GM08714 (cell line): ENCODE data around the gene SLC34A1.
"Not testable (repeated sequence)": the region's sequence is repeated elsewhere in the genome, so short reads cannot be mapped to it uniquely, and the experiment has no call there.

Source experiments
- H3K4me3 ChIP-seq: fragments of 200-500 bp; sonication (Bioruptor generic); 2 replicates; pipeline ENCODE4 v1.5.1; 2014; ENCODE audit warnings: mild to moderate bottlenecking, low read length, inconsistent platforms
- ZNF274 ChIP-seq: IDR thresholded peaks from 2 replicates; pipeline ENCODE4 v1.6.1; 2012; ENCODE audit warnings: mild to moderate bottlenecking, low read depth, low read length

The SLC34A1 gene

DNA sequence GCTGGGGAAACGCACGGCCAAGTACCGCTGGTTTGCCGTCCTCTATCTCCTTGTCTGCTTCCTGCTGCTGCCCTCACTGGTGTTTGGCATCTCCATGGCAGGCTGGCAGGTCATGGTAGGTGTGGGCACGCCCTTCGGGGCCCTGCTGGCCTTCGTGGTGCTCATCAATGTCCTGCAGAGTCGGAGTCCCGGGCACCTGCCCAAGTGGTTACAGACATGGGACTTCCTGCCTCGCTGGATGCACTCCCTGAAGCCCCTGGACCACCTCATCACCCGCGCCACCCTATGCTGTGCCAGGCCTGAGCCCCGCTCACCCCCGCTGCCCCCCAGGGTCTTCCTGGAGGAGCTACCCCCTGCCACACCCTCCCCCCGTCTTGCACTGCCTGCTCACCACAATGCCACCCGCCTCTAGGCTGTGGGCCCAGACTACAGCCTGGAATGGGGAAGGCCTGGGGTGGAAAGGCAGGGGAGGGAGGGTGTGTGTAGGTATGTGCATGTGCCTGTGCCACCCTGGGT is 13.7 kb downstream of the SLC34A1 start:
- TF ChIP-seq ZNF274, result no peak

DNA sequence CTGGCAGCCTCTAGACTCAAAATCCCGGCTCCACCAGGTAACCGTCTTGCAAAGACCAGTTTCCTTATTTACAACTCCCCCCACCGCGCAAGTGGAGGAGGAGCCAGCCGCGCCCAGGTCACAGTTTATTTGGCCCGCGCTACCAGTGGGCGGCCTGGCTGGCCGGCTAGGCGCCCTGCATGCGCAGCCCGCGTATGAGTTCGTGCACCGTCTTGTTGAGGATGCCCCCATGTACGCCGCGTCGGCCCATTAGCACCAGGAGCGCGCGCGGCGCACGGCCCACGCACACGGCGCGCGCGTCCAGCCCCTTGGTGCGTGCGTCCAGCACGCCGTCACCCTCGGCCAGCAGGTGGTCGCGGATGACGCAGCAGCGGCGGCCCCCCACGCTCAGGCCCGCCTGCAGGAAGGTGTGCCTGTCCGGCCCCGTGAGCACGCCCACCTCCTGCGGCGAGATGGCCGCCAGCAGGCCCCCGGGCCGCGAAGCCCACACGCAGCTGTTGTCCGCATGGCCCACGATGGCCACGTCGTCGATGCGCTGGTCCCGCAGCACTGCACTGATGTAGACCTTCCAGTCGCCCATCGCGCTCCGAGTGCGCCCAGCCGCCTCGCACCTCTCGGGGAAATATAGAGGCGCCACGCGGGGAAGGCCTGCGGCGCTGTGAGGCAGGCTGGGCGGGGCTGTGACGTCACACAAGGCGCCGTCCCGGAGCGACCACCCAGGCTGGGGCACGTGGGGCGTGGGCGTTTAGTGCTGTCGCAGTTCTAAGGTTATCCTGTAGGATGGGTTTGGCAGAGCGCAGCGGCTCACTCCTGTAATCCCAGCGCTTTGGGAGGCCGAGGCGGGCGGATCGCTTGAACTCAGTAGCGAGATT is 16.0 kb downstream of the SLC34A1 start, which contains the start of gene PFN3:
Gene PFN3 (minus strand): TSS at position 665 of the 872 bp plus-strand sequence. CDS start 85 bp downstream, at position 580.
- no peak for TF ChIP-seq ZNF274
- H3K4me3 ChIP-seq, result no peak within 1 kb of the TSS

More for the DNA sequence above, 13.7 kb downstream of the SLC34A1 start:
- no peak overlapping the region for H3K4me3 ChIP-seq

DNA sequence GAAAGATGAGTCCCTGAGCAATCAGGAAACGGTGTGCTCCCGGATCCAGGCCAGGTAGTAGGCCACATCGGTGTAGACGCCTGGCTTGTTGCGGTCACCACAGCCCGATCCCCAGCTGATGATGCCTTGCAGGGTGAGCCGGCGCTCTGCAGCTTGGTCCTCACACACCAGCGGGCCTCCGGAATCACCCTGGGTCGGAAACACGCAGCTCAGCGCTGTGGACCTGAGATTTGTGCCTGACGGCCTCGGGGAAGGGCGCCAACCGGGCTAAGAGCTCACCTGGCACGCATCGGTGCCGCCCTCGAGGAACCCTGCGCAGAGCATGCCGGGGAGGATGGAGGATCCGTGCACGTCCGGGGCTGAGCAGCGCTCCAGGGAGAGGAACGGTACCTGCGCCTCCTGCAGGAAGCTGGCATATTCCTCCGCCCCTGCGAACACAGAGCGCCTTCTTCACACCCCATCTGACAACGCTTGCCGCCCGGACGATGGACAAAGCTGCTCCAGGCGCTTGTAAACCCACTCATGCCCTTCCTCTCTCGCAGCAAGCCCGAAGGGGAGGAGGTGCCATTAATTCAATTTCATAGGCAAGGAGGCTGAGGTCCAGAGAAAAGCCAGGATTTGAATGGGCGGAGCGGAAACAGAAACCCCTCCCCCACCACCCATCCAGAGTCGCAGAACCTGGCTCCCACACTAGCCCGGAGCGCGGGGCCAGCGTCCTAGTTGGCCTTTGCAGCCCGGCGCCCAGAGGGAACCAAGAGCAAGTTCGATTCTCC is 18.2 kb downstream of the SLC34A1 start:
- H3K4me3 ChIP-seq, result peak overlapping the region; percentile 60; the same call in 1 of the 2 replicates
- no peak for TF ChIP-seq ZNF274

DNA sequence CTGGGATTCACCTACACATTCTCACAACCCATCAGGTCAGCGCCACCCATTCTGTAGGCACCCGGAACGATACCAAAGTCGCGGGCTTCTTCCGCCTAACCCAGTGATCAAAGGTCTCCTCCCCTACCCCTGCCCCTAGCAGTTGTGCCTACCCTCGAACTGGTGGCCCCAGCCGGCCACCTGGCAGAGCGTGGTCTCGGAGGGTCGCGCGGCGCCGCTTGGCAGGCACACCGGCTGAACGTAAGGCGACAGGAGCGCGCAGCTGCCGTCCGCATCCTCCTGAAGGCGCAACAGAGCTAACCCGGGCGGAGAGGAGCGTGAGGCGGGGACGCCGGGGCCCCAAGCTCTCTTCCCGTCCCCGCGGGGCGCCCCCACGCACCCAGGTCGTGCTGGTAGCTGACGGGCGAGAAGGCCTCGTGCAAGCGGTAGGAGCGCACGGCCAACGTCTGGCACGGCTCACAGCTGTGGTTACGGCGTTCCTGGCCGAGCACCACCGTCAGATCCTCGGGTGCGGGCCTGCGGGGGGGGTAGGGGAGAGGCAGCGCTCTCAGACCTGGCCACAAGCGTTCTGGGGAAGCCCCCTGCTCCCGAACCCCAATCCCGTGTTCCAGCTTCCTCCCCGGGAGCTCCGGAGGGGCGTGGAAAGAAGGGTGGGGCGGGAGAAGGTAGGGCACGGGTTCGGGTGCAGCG is 19.0 kb downstream of the SLC34A1 start:
- TF ChIP-seq ZNF274, result no peak

DNA sequence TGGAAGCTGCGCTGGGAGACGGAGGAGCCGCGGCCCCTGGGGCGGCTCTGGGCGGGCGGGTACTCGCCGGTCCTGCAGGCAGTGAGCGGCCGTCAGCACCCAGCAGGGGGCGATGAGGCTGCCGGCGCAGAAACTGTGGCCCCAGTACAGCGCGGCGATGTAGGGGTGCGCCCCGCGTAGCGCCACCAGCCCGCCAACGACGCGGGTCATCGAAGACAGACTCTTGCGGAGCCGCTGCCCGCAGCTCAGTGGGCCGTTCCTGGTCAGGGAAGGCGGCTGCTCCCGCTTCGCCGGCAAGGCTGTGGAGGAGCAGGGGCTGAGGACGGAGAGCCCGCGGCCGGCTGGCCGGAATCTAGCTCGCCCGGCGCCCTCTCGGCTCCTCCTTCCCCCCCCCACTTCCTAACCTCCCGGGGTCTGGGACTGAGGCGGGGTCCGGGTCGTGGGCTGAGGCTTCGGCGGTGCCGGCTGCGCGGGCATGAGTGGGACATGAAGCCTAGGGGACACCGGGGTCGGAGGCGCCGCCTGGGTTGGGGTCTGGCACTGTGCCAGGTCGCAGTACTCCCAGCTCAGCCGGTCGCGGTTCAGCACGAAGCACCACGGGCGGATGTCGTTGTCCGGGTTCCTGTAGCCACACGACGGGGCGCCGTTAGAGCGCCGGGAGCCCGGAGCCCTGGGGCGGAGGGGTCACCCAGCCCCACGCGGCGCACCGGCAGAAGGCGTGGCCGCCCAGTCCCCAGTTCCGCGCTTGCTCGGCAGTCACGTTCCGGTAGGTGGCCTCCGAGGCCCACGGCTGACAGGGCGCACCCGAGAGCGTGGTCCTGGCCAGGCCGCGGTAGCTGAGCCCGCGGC is 19.8 kb downstream of the SLC34A1 start:
- TF ChIP-seq ZNF274, result no peak

More for the DNA sequence above, 19.0 kb downstream of the SLC34A1 start:
- H3K4me3 ChIP-seq, result peak overlapping the region; percentile 60; the same call in 1 of the 2 replicates

DNA sequence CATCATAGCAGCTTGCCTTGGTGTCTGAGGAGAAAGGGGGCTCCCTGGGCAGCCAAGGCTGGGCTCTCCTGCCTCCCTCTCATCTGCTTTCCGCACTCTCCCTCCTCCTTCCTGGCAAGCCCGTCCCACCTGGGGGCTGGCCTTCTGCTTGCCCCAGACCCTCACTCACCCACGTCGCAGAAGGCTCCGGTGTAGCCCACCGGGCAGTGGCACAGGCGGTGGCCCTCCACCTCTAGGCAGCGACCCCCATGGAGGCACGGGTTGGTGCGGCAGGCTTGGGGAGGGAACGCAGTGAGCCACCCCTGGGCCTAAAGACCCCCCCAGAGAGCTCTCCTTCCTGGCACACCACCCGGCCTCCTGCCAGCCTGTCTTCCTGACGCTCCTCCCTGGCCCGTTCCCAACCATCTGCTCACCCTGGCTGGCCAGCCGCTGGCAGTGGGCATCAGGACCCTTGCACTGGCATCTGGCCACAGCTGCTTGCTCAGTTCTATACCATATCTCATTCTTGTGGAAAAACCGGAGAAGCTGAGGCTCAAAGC is 20.5 kb downstream of the SLC34A1 start:
- peak overlapping the region; percentile 60; the same call in 1 of the 2 replicates for H3K4me3 ChIP-seq
- no peak for TF ChIP-seq ZNF274

More for the DNA sequence above, 19.8 kb downstream of the SLC34A1 start:
- peak overlapping the region; percentile 60; the same call in 1 of the 2 replicates for H3K4me3 ChIP-seq

DNA sequence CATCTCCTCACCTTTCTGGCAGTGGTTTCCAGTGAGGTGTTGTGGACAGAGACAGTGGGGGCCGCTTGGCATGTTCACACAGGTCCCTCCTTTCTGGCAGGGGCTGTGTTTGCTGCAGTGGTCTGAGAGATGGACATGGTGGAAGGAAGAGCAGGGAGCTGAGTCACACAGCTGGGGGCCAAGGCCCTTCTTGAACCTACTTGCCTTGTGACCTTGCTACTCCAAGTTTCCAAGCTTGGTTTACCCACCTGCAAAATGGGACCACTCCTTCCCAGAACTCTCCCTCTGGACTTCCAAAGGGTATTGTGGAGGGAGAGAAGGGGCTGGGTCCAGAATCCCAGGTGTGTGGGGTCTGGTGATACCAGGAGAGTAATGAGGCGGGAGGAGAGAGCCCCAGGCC is 21.1 kb downstream of the SLC34A1 start:
- TF ChIP-seq ZNF274, result no peak
- H3K4me3 ChIP-seq, result no peak overlapping the region

DNA sequence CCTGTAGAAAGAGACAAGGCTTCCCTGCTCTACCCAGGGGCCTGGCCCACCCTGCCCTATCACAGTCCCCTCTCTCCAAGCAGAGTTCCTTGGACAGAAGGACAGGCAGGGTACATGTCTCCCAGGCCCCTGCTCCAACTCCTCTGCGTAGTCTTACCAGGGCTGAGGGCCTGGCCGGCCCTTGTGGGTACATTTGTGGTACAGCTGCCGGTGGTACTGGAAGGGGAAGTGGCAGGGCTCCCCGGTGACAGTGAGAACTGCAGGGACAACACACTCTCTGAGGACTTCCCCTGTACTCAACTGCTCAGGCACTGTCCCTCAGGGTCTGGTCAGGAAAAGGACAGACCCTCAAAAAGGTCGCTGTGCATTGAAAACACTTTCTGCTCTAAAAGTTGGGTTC is 21.6 kb downstream of the SLC34A1 start:
- TF ChIP-seq ZNF274, result no peak
- no peak overlapping the region for H3K4me3 ChIP-seq

DNA sequence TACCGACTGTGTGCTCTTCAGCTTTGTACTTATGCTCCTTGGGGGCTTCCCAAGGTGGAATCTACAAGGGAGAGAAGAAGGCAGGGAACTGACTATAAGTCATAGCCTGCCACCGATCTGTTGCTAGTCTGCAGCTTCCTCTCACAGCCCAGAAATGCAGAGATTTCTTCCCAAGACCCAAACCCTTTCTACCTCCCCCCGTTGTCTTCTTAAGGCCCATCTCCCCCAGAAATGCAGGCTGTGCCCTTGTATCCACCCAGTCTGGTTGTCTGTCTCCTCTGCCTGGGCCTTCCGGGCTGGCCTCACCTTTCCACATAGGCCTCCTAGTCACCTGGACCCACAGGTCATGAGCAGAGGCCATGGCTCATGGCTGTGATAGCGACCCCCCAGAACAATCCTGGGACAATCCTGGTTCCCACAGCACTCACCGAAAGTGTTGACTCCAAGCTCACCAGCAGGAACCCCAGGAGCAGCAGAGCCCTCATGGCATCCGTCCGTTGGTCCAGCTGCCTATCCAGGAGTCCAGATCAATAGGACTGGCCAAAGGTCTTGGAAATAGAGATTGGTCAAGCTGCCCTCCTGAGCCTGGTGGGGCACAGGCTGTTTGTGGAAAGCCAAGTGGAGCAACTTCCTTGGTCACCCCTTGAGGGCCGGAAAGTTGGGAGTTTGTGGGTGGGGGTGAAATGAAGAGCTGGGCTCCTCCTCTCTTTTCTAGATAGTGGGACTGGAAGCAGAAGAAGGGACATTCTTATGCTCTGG is 25.0 kb downstream of the SLC34A1 start, which contains the start of gene F12:
Gene F12 (minus strand): TSS at position 522 of the 759 bp plus-strand sequence. CDS start 37 bp downstream, at position 485.
- no peak for TF ChIP-seq ZNF274
- H3K4me3 ChIP-seq, result no peak within 1 kb of the TSS

DNA sequence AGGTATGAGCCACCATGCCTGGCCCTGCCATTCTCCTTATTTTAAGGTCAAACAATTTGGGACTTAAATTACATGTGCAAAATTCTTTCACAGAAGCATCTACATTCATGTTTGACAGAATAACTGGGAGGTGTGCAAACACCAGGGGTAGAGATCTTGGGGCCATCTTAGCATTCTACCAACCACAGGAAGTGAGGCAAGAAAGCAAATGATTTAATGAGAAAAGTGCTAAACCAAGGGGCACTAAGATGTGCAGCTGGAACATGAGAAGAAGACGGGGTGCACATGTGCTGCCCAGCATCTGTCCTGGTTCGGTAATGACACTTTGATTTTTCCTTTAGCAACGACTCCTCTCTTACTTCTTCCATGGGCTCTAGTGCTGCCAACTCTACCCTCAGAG is 26.3 kb downstream of the SLC34A1 start:
- TF ChIP-seq ZNF274, result no peak
- H3K4me3 ChIP-seq, result no peak overlapping the region

DNA sequence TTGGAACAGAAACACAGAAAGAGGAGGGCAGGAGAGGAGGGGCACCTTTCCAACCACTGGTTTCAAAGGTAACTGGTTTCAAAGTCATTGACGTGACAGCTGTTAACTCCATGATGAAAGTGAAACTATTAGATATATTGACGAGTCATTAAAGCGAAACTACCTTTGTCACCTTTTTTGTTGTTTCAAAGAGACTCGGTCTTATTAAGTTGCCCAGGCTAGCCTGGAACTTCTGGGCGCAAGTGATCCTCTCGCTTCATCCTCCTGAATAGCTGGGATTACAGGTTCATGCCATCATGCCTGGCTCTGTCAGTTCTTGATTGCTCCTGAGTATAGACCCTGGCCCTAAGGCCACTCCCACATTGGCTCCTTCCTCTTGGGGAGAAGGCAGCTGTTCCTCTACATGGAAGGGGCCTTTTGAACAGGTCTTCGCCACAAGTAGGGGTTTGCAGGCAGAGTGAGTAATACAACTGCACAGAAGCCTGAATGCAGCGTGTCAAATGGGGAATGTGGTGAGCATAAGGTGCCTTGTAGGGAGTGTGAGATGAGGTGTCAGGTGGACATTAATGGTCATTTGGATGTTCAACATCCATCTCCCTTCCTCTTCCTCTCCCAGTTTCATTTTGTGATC is 28.5 kb downstream of the SLC34A1 start:
- peak overlapping the region; percentile 27; the same call in 1 of the 2 replicates for H3K4me3 ChIP-seq
- TF ChIP-seq ZNF274, result no peak

DNA sequence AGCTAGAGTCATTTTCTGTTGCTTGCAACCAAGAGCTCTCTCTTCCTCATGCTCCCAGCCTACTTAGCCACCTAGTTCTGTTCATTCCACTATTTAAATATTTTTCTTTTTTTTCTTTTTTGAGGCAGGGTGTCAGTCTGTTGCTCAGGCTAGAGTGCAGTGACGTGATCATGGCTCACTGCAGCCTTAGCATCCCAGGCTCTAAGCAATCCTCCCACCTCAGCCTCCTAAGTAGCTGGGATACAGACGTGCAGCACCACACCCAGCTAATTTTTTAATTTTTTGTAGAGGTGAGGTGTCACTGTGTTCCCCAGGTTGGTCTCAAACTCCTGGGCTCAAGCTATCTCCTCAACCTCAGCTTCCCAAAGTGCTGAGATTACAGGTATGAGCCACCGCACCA is 30.2 kb downstream of the SLC34A1 start:
- no peak overlapping the region for H3K4me3 ChIP-seq
- TF ChIP-seq ZNF274, result no peak

DNA sequence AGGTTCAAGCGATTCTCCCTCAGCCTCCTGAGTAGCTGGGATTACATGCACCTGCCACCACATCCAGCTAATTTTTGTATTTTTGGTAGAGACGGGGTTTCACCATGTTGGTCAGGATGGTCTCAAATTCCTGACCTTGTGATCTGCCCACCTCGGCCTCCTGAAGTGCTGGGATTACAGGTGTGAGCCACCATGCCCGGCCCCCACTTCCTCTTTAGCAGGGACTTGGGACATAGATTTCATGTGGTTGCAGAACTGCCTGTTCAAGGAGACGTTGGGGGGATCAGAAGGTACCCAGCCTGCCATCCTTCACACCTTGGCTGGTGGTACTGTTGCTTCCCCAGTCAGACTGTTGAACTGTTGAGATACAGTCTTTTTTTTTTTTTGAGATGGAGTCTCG is 32.8 kb downstream of the SLC34A1 start:
- H3K4me3 ChIP-seq, result not testable (repeated sequence)
